Spinal cord (tissue), 10 donors: ENCODE results near the gene DCLK2. TPM values are rescaled to one million over a fixed set of nuclear protein-coding genes. Genes with fewer than 3 reads are reported as not detected.
A peak's percentile ranks its signal among the peaks of the same experiment; 100 is the strongest.

Experiments
- DNase-seq, 6 donors: peaks; one replicate each; pipeline versions ENCODE4 v3.0.0 to v3.0.0-alpha.2; 2013 to 2015; ENCODE audit warnings: low spot score in 6 of 6, low read depth in 4 of 6
- H3K27ac ChIP-seq: one replicate; pipeline ENCODE4 v1.5.1; 2013; ENCODE audit warnings: low read depth, low read length, control low read depth
- H3K27me3 ChIP-seq: one replicate; pipeline ENCODE4 v1.6.1; 2013; ENCODE audit warnings: low read length; ENCODE audit not compliant: control insufficient read depth, insufficient read depth
- H3K36me3 ChIP-seq: one replicate; pipeline ENCODE4 v1.6.1; 2013; ENCODE audit warnings: low read length; ENCODE audit not compliant: control insufficient read depth, insufficient read depth
- H3K4me1 ChIP-seq: one replicate; pipeline ENCODE4 v1.6.1; 2013; ENCODE audit warnings: low read length; ENCODE audit not compliant: control insufficient read depth, insufficient read depth
- H3K4me3 ChIP-seq: one replicate; pipeline ENCODE4 v1.5.1; 2013; ENCODE audit warnings: low read depth, low read length, control low read depth
- H3K9me3 ChIP-seq: one replicate; pipeline ENCODE4 v1.6.1; 2013; ENCODE audit warnings: low read length; ENCODE audit not compliant: control insufficient read depth, insufficient read depth
- WGBS: methylation state at CpG from one replicate; pipeline ENCODE4 v1.1.5; 2013; ENCODE audit warnings: missing lambda C conversion rate; ENCODE audit not compliant: insufficient coverage; 5-methylcytosine and 5-hydroxymethylcytosine counted together
- polyA plus RNA-seq, 2 donors: library from polyadenylated mRNA; unstranded; fragments of 120-200 nt; gene quantifications; one replicate each; pipeline ENCODE4 v1.2.1, GENCODE V29; 2013; ENCODE audit not compliant: insufficient read length in 2 of 2
- total RNA-seq, 2 donors: library from RNA; depleted of rRNA in 1 of 2; stranded (reverse); fragments of 120-200 nt in 1 of 2; fragments of >200 nt in 1 of 2; gene quantifications; one replicate each; pipeline versions ENCODE4 v1.2.3 to v1.2.4, GENCODE V29; 2013 to 2014
- donor health status: healthy.

DCLK2 gene
- total and polyA plus RNA-seq, 4 donors, result 79.1 to 234 (median 156) TPM

- H3K27ac ChIP-seq, result peak overlapping the region; percentile 47
- peaks cover 17% of the 10 kb centered on the region for H3K4me1 ChIP-seq
- H3K9me3 ChIP-seq, result no peaks in the 10 kb centered on the region
- 53% methylated on average over 3 of the region's 7 CpGs for WGBS
- no peak overlapping the region for H3K4me3 ChIP-seq
- DNase-seq, result no peak
- no peaks in the 10 kb centered on the region for H3K27me3 ChIP-seq
- H3K36me3 ChIP-seq, result peaks cover 28% of the 10 kb centered on the region
Observed at GRCh38 chr4:150247184-150247583, 168.9 kb downstream of the DCLK2 start.

- no peak for DNase-seq
- H3K9me3 ChIP-seq, result no peaks in the 10 kb centered on the region
- H3K27me3 ChIP-seq, result no peaks in the 10 kb centered on the region
- peaks cover 32% of the 10 kb centered on the region for H3K36me3 ChIP-seq
- peaks cover 16% of the 10 kb centered on the region for H3K4me1 ChIP-seq
- H3K4me3 ChIP-seq, result no peak overlapping the region
- WGBS, result 87% methylated on average over 4 of the region's 4 CpGs
- H3K27ac ChIP-seq, result no peak overlapping the region
Observed at GRCh38 chr4:150248181-150248580, 169.9 kb downstream of the DCLK2 start.

GRCh38 chr4:150250293-150250997 lies 172.2 kb downstream of the DCLK2 start:
- Histone ChIP-seq H3K4me3 (no peak overlapping the region), H3K36me3 (peaks cover 51% of the 10 kb centered on the region), H3K27me3 (no peaks in the 10 kb centered on the region), H3K27ac (no peak overlapping the region), H3K4me1 (peaks cover 16% of the 10 kb centered on the region), H3K9me3 (no peaks in the 10 kb centered on the region)
- 84% methylated on average over 6 of the region's 9 CpGs for WGBS
- no peak for DNase-seq

GRCh38 chr4:150250998-150251651 lies 172.9 kb downstream of the DCLK2 start:
- no CpG with 5 or more reads among the region's 4 CpGs for whole genome bisulfite sequencing
- H3K9me3 ChIP-seq, result no peaks in the 10 kb centered on the region
- no peaks in the 10 kb centered on the region for H3K27me3 ChIP-seq
- no peak overlapping the region for H3K4me3 ChIP-seq
- peaks cover 23% of the 10 kb centered on the region for H3K4me1 ChIP-seq
- peaks cover 57% of the 10 kb centered on the region for H3K36me3 ChIP-seq
- no peak overlapping the region for H3K27ac ChIP-seq
- DNase-seq, result no peak

- DNase-seq, result peak in 3 of 6 donors; percentile 21 to 74 (median 70)
- no peak overlapping the region for H3K4me3 ChIP-seq
- no peaks in the 10 kb centered on the region for H3K9me3 ChIP-seq
- WGBS, result 35% methylated on average over 6 of the region's 7 CpGs
- H3K27ac ChIP-seq, result peak overlapping the region; percentile 29
- H3K27me3 ChIP-seq, result no peaks in the 10 kb centered on the region
- H3K36me3 ChIP-seq, result peaks cover 61% of the 10 kb centered on the region
- peaks cover 28% of the 10 kb centered on the region for H3K4me1 ChIP-seq
Observed at GRCh38 chr4:150251752-150252190, 173.5 kb downstream of the DCLK2 start.

GRCh38 chr4:150252306-150252705 lies 174.1 kb downstream of the DCLK2 start:
- Histone ChIP-seq H3K27ac (peak overlapping the region; percentile 29), H3K4me3 (no peak overlapping the region), H3K9me3 (no peaks in the 10 kb centered on the region), H3K36me3 (peaks cover 66% of the 10 kb centered on the region), H3K27me3 (no peaks in the 10 kb centered on the region), H3K4me1 (peaks cover 32% of the 10 kb centered on the region)
- no peak for DNase-seq
- WGBS, result 77% methylated on average over 3 of the region's 6 CpGs

GRCh38 chr4:150252741-150253140 lies 174.5 kb downstream of the DCLK2 start:
- Histone ChIP-seq H3K4me1 (peaks cover 32% of the 10 kb centered on the region), H3K27ac (no peak overlapping the region), H3K36me3 (peaks cover 67% of the 10 kb centered on the region), H3K27me3 (no peaks in the 10 kb centered on the region), H3K4me3 (no peak overlapping the region), H3K9me3 (no peaks in the 10 kb centered on the region)
- WGBS, result no CpG with 5 or more reads among the region's 7 CpGs
- no peak for DNase-seq

GRCh38 chr4:150253416-150253815 lies 175.2 kb downstream of the DCLK2 start:
- WGBS, result 97% methylated on average over 11 of the region's 11 CpGs
- Histone ChIP-seq H3K27me3 (no peaks in the 10 kb centered on the region), H3K9me3 (no peaks in the 10 kb centered on the region), H3K27ac (no peak overlapping the region), H3K4me1 (peaks cover 32% of the 10 kb centered on the region), H3K4me3 (no peak overlapping the region), H3K36me3 (peaks cover 72% of the 10 kb centered on the region)
- DNase-seq, result no peak

GRCh38 chr4:150253965-150254630 lies 175.9 kb downstream of the DCLK2 start:
- Histone ChIP-seq H3K27me3 (no peaks in the 10 kb centered on the region), H3K9me3 (no peaks in the 10 kb centered on the region), H3K4me1 (peaks cover 31% of the 10 kb centered on the region), H3K36me3 (peaks cover 76% of the 10 kb centered on the region), H3K27ac (no peak overlapping the region), H3K4me3 (no peak overlapping the region)
- WGBS, result 92% methylated on average over 18 of the region's 18 CpGs
- DNase-seq, result no peak
